Spleen (tissue), 11 donors: ENCODE data around the gene SEBOX. TPM values are rescaled to one million over a fixed set of nuclear protein-coding genes. Genes with fewer than 3 reads are reported as not detected.

Experiments
- DNase-seq: peaks from one replicate; pipeline ENCODE4 v3.0.0-alpha.2; 2020
- H3K27ac ChIP-seq, 8 donors: fragments of 200-600 bp; sonication (generic) in 7 of 8; 1 replicate in 4 of 8; 2 replicates in 4 of 8; pipeline versions ENCODE4 v1.5.0 to v1.8.0; 2016 to 2021; ENCODE audit warnings: inconsistent platforms in 4 of 8, mild to moderate bottlenecking in 4 of 8, moderate library complexity in 1 of 8
- H3K27me3 ChIP-seq, 7 donors: fragments of 200-600 bp; sonication (generic) in 6 of 7; replicated peaks in 1 of 7; 1 replicate in 4 of 7; 2 replicates in 3 of 7; pipeline versions ENCODE4 v1.5.0 to v1.8.0; 2016 to 2021; ENCODE audit warnings: inconsistent platforms in 3 of 7, mild to moderate bottlenecking in 1 of 7
- H3K36me3 ChIP-seq, 6 donors: fragments of 200-600 bp; sonication (generic) in 5 of 6; 1 replicate in 4 of 6; 2 replicates in 2 of 6; pipeline versions ENCODE4 v1.5.0 to v1.8.0; 2016 to 2021; ENCODE audit warnings: inconsistent platforms in 2 of 6
- H3K4me1 ChIP-seq, 6 donors: fragments of 200-600 bp; sonication (generic) in 5 of 6; 1 replicate in 3 of 6; 2 replicates in 3 of 6; pipeline versions ENCODE4 v1.5.0 to v1.8.0; 2016 to 2021; ENCODE audit warnings: inconsistent platforms in 3 of 6
- H3K4me3 ChIP-seq, 8 donors: fragments of 200-600 bp; sonication (generic) in 7 of 8; 1 replicate in 4 of 8; 2 replicates in 4 of 8; pipeline versions ENCODE4 v1.5.0 to v1.8.0; 2016 to 2021; ENCODE audit warnings: inconsistent platforms in 4 of 8, mild to moderate bottlenecking in 4 of 8, moderate library complexity in 2 of 8
- H3K9me3 ChIP-seq, 8 donors: fragments of 200-600 bp; sonication (generic) in 7 of 8; 1 replicate in 4 of 8; 2 replicates in 4 of 8; pipeline versions ENCODE4 v1.5.0 to v1.8.0; 2016 to 2021; ENCODE audit warnings: inconsistent platforms in 4 of 8
- POLR2A ChIP-seq, 3 donors: fragments of 450-650 bp; IDR thresholded peaks; one replicate each; pipeline ENCODE4 v1.5.1; 2017; ENCODE audit warnings: antibody characterized with exemption in 3 of 3, mild to moderate bottlenecking in 1 of 3
- POLR2AphosphoS5 ChIP-seq, 3 donors: sonication (generic); formaldehyde crosslinking; IDR thresholded peaks; one replicate each; pipeline ENCODE4 v1.5.1; 2017; ENCODE audit warnings: antibody characterized with exemption in 3 of 3
- WGBS, 5 donors: extraction: QIAGEN DNeasy Blood & Tissue Kit in 3 of 5; methylation state at CpG; one replicate each; pipeline versions ENCODE4 v1.1.5 to v1.1.7; 2013 to 2018; 5-methylcytosine and 5-hydroxymethylcytosine counted together
- intact Hi-C: fragments of 100-400 bp; cut with DNase I; formaldehyde crosslinking; loops from one replicate; pipeline ENCODE4 v1.15.0; 2023; ENCODE audit warnings: low total_unique reads
- polyA plus RNA-seq, 3 donors: library from polyadenylated mRNA; stranded (reverse); fragments of 200-250 nt; gene quantifications; one replicate each; pipeline ENCODE4 v1.2.1, GENCODE V29; 2013
- total RNA-seq, 7 donors: library from RNA; depleted of rRNA in 3 of 7; stranded (reverse); fragments of >200 nt in 3 of 7; fragmentation: NEBNext Ultra II Directional in 4 of 7; extraction: Animal tissue kit (Norgen Biotek cat#: 25700) in 4 of 7; gene quantifications; one replicate each; pipeline versions ENCODE4 v1.1.0 to v1.2.1, GENCODE V29; 2016 to 2021
- TF ChIP-seq, protein P1 (sequence below), 11 experiments: fragments of 200-600 bp in 7 of 11; fragments of 450-650 bp in 4 of 11; sonication (generic) in 4 of 11; IDR thresholded peaks in 8 of 11; conservative IDR thresholded peaks in 3 of 11; 1 replicate in 7 of 11; 2 replicates in 4 of 11; pipeline versions ENCODE4 v1.4.0 to v1.8.0; 2016 to 2021; ENCODE audit warnings: antibody characterized with exemption in 11 of 11, inconsistent platforms in 4 of 11, mild to moderate bottlenecking in 1 of 11
- donor health status: healthy with polysubstance abuse.
- donor health status: DM: no; HTN: no; CAD: no; lungs with moderate emphysema.
- donor health status: DM: no; HTN: no; CAD: no.
- donor health status: Bipolar disorder and iron deficiency.
- donor health status: healthy.
- donor health status: DM: no; HTN: no; CAD: no.
- donor health status: DM: yes; HTN: yes; CAD: no.

SEBOX gene
- total and polyA plus RNA-seq, 10 donors: not detected

DNA sequence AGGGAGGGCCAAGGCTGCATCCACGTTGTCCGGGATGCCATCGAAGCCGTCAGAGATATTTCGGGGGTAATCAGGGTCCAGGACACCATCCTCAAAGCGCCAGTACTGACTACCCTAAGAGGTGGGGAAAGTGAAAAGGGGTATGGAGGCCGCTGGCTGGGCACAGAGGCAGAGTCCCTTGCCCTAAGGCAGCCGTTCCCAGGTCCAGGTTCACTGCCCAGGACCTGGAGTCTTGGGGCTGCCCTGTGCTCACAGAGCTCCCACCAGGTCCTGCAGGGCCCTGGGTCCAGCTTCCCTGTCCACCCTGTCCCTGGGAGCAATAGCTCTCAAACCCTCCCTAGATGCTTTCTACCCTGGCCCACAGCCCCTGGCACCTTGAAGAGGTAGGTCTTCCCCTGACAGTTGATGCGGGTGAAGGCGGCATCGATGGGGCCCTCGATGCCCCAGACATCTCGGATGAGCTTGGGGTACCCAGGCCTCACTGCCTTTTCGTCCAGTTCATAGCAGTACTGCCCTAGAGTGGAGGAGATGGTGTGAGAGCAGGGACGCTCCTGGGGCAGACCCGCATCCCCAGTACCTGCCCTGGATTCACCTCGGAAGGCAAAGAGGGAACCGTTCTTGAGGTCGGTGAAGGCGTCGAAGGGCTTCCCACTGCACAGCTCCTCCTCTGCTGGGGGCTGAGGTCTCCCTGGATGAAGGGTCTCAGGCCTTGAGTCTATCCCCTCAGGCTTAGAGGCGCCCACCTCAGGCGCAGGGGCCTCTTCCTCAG is 4.1 kb upstream of the SEBOX start:
- TF ChIP-seq, protein P1, sequence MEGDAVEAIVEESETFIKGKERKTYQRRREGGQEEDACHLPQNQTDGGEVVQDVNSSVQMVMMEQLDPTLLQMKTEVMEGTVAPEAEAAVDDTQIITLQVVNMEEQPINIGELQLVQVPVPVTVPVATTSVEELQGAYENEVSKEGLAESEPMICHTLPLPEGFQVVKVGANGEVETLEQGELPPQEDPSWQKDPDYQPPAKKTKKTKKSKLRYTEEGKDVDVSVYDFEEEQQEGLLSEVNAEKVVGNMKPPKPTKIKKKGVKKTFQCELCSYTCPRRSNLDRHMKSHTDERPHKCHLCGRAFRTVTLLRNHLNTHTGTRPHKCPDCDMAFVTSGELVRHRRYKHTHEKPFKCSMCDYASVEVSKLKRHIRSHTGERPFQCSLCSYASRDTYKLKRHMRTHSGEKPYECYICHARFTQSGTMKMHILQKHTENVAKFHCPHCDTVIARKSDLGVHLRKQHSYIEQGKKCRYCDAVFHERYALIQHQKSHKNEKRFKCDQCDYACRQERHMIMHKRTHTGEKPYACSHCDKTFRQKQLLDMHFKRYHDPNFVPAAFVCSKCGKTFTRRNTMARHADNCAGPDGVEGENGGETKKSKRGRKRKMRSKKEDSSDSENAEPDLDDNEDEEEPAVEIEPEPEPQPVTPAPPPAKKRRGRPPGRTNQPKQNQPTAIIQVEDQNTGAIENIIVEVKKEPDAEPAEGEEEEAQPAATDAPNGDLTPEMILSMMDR (IDR thresholded peaks at IDR 0.05 in 8 of 11, conservative IDR thresholded peaks at IDR 0.05 in 3 of 11): no peak
- TF ChIP-seq POLR2A (IDR thresholded peaks at IDR 0.05): no peak
- TF ChIP-seq POLR2AphosphoS5 (IDR thresholded peaks at IDR 0.05): no peak
- Histone ChIP-seq H3K27ac (no peak overlapping the region), H3K9me3 (no peaks in the 10 kb centered on the region), H3K4me3 (no peak overlapping the region), H3K4me1 (peaks cover 10 to 44% (median 29%) of the 10 kb centered on the region in 6 donors), H3K36me3 (peaks cover 0 to 22% (median 10%) of the 10 kb centered on the region in 6 donors), H3K27me3 (peaks cover 0 to 18% (median 0%) of the 10 kb centered on the region in 7 donors)
- WGBS, 5 donors: 91 to 95% (median 94%) methylated on average over 22 to 23 of the region's 23 CpGs
- no peak for DNase-seq
- intact Hi-C loops: no loop called here

DNA sequence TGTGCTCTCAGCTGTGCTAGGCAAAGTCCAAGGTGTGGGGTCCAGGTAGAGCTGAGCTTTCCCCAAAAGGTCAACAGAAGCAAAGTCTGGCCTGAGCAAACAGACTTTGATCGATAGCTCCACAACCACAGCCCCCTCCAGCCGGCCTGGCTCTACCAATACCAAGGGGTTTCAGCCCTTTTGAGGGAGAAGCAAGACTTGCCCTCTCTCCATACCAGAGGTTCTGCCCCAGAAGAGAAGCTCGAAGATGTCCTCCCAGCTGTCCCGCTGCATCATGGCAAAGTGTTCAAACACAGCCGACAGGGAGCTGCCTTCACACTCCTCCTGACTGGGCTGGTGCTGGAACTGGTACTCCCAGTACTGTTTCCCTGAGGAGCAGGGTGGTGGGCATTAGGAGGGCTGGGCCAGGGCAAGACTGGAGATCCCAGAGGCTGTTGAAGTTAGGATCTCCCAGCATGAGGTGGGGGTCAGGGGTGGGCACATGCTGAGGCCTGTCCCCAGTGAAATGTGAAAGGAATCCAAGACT is 3.4 kb upstream of the SEBOX start:
- no peaks in the 10 kb centered on the region for H3K9me3 ChIP-seq
- no peak overlapping the region for H3K27ac ChIP-seq
- WGBS, 5 donors: 67 to 93% (median 91%) methylated on average over 1 to 5 of the region's 5 CpGs
- TF ChIP-seq, protein P1 (IDR thresholded peaks at IDR 0.05 in 8 of 11, conservative IDR thresholded peaks at IDR 0.05 in 3 of 11): no peak
- TF ChIP-seq POLR2AphosphoS5 (IDR thresholded peaks at IDR 0.05) (no peak), POLR2A (IDR thresholded peaks at IDR 0.05) (no peak)
- H3K4me3 ChIP-seq: no peak overlapping the region
- H3K36me3 ChIP-seq: peaks cover 0 to 30% (median 17%) of the 10 kb centered on the region in 6 donors
- H3K4me1 ChIP-seq: peaks cover 10 to 39% (median 29%) of the 10 kb centered on the region in 6 donors
- intact Hi-C loops: no loop called here
- H3K27me3 ChIP-seq: peaks cover 0 to 18% (median 0%) of the 10 kb centered on the region in 7 donors
- DNase-seq: no peak

DNA sequence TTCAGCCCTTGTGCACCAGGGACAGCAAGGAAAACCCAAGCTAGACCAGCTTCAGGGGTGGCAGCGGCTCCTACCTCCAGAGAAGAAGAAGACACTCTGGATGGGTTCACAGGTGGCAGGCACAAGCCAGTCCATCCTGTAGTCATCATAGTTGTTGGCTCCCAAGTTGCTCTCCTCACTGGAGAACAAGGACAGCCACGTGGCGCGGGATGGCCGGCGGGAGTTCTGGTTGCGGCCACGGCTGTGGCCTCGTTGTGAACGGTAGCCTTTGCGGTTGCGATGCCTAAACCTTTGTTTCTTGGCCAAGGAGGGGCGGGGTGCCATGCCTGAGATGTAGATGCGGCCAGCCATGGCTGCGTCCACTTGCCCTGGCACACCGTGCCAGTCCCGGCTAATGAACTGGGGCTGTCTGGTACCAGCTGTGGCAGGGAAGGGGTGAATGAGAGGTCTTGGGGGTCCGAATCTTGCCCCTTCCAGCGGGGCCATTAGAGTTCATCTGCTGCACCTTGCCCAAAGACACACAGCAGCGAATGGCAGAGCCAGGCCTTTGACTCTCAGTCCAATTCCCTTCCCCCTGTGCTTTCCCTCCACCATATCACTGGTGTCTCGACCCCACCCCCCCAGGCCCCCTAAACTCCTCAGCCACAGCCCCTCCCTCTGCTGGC is 2.8 kb upstream of the SEBOX start:
- no peak for DNase-seq
- Histone ChIP-seq H3K27me3 (peaks cover 0 to 12% (median 0%) of the 10 kb centered on the region in 7 donors), H3K4me1 (peaks cover 6 to 33% (median 24%) of the 10 kb centered on the region in 6 donors), H3K36me3 (peaks cover 0 to 36% (median 22%) of the 10 kb centered on the region in 6 donors), H3K9me3 (no peaks in the 10 kb centered on the region), H3K27ac (no peak overlapping the region), H3K4me3 (no peak overlapping the region)
- intact Hi-C loops: no loop called here
- no peak for TF ChIP-seq POLR2A (IDR thresholded peaks at IDR 0.05)
- TF ChIP-seq POLR2AphosphoS5 (IDR thresholded peaks at IDR 0.05): no peak
- TF ChIP-seq, protein P1 (IDR thresholded peaks at IDR 0.05 in 8 of 11, conservative IDR thresholded peaks at IDR 0.05 in 3 of 11): no peak
- WGBS, 5 donors: 89 to 95% (median 91%) methylated on average over 19 to 21 of the region's 21 CpGs

DNA sequence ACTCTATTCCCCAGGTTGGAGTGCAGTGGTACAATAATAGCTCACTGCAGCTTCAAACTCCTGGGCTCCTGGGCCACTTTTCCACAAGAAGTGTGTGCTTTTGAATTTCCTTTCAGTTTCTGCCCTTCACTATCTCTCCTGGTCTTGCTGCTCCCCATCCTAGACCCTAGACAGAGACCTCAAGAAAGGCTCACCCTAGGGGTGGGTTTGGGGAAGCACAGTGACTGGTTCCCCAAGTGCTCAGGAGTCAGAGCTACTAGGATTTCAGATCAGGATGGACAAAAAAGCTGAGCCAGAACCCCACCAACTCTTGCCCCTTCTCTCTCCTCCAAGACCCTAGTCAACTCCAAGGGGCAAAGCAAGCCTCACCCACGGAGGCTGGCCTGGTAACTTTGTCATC is 1.6 kb upstream of the SEBOX start:
- TF ChIP-seq, protein P1 (IDR thresholded peaks at IDR 0.05 in 8 of 11, conservative IDR thresholded peaks at IDR 0.05 in 3 of 11): no peak
- TF ChIP-seq POLR2A (IDR thresholded peaks at IDR 0.05) (no peak), POLR2AphosphoS5 (IDR thresholded peaks at IDR 0.05) (no peak)
- no peak overlapping the region for H3K4me3 ChIP-seq
- WGBS, 5 donors: 65 to 93% (median 83%) methylated on average over 1 of the region's 1 CpG
- peaks cover 0 to 47% (median 34%) of the 10 kb centered on the region in 6 donors for H3K36me3 ChIP-seq
- DNase-seq: no peak
- peaks cover 0 to 21% (median 13%) of the 10 kb centered on the region in 6 donors for H3K4me1 ChIP-seq
- intact Hi-C loops: no loop called here
- H3K27me3 ChIP-seq: peaks cover 0 to 1% (median 0%) of the 10 kb centered on the region in 7 donors
- no peak overlapping the region for H3K27ac ChIP-seq
- no peaks in the 10 kb centered on the region for H3K9me3 ChIP-seq
